ENCODE data around the gene SDR39U1.

GRCh38 chr14:24475261-24475660, 32.7 kb upstream of the SDR39U1 start:
- no peak for TF ChIP-seq POLR2A (IDR thresholded peaks at IDR 0.05)
- no peak for TF ChIP-seq CTCF (IDR thresholded peaks at IDR 0.05)

Data from thyroid gland (tissue), 4 donors.